Upper lobe of right lung (tissue), 1 donor: ENCODE results near the gene CCDC178. TPM values are rescaled to one million over a fixed set of nuclear protein-coding genes. Genes with fewer than 3 reads are reported as not detected.
"Not testable (repeated sequence)": the region's sequence is repeated elsewhere in the genome, so short reads cannot be mapped to it uniquely, and the experiment has no call there.

Experiments
- ATAC-seq: fragments of 200-7000 bp; cut with Tn5 transposase; one replicate; pipeline ENCODE4 v1.9.1; 2020; ENCODE audit warnings: mild to moderate bottlenecking, moderate library complexity
- DNase-seq: peaks from one replicate; pipeline ENCODE4 v3.0.0-alpha.2; 2020
- H3K27ac ChIP-seq: fragments of 200-600 bp; one replicate; pipeline ENCODE4 v1.8.0; 2022
- H3K27me3 ChIP-seq: fragments of 200-600 bp; one replicate; pipeline ENCODE4 v1.8.0; 2022; ENCODE audit warnings: mild to moderate bottlenecking
- H3K36me3 ChIP-seq: fragments of 200-600 bp; one replicate; pipeline ENCODE4 v1.8.0; 2022
- H3K4me1 ChIP-seq: fragments of 200-600 bp; one replicate; pipeline ENCODE4 v1.8.0; 2022
- H3K4me3 ChIP-seq: fragments of 200-600 bp; one replicate; pipeline ENCODE4 v1.8.0; 2022; ENCODE audit warnings: mild to moderate bottlenecking
- H3K9me3 ChIP-seq: fragments of 200-600 bp; one replicate; pipeline ENCODE4 v1.8.0; 2022
- CTCF ChIP-seq: fragments of 200-600 bp; IDR thresholded peaks from one replicate; pipeline ENCODE4 v1.8.0; 2022; ENCODE audit warnings: antibody characterized with exemption
- intact Hi-C: fragments of 100-400 bp; cut with DNase I; formaldehyde crosslinking; loops from one replicate; pipeline ENCODE4 v1.11.0; 2022
- total RNA-seq: library from RNA; stranded (reverse); fragmentation: NEBNext Ultra II Directional; extraction: Animal tissue kit (Norgen Biotek cat#: 25700); gene quantifications from one replicate; pipeline ENCODE4 v1.2.1, GENCODE V29; 2021
- donor health status: DM: no; HTN: yes; CAD: no; lungs with severe emphysema.

The CCDC178 gene
- total RNA-seq, 1 donor from 2014 or later = 2.5 TPM

- no peak overlapping the region for H3K4me3 ChIP-seq
- TF ChIP-seq CTCF = no peak
- no peaks in the 10 kb centered on the region for H3K27me3 ChIP-seq
- intact Hi-C loops = no loop called here
- ATAC-seq = no peak
- no peaks in the 10 kb centered on the region for H3K9me3 ChIP-seq
- H3K36me3 ChIP-seq = no peaks in the 10 kb centered on the region
- H3K4me1 ChIP-seq = no peaks in the 10 kb centered on the region
- DNase-seq = no peak
- H3K27ac ChIP-seq = no peak overlapping the region
Observed at GRCh38 chr18:32966141-32966540, 474.4 kb downstream of the CCDC178 start.

GRCh38 chr18:32961538-32961937 is 479.0 kb downstream of the CCDC178 start:
- no peak for TF ChIP-seq CTCF
- no peak for DNase-seq
- no peak overlapping the region for H3K4me3 ChIP-seq
- no peaks in the 10 kb centered on the region for H3K4me1 ChIP-seq
- no peak overlapping the region for H3K27ac ChIP-seq
- H3K9me3 ChIP-seq = no peaks in the 10 kb centered on the region
- no peaks in the 10 kb centered on the region for H3K36me3 ChIP-seq
- intact Hi-C loops = no loop called here
- no peaks in the 10 kb centered on the region for H3K27me3 ChIP-seq
- ATAC-seq = no peak

GRCh38 chr18:32958746-32959145 is 481.8 kb downstream of the CCDC178 start:
- no peak for TF ChIP-seq CTCF
- Histone ChIP-seq H3K27ac (no peak overlapping the region), H3K4me3 (no peak overlapping the region), H3K9me3 (no peaks in the 10 kb centered on the region), H3K36me3 (no peaks in the 10 kb centered on the region), H3K27me3 (no peaks in the 10 kb centered on the region), H3K4me1 (no peaks in the 10 kb centered on the region)
- ATAC-seq = no peak
- DNase-seq = no peak
- intact Hi-C loops = no loop called here

- no peak for TF ChIP-seq CTCF
- no peaks in the 10 kb centered on the region for H3K36me3 ChIP-seq
- no peak overlapping the region for H3K27ac ChIP-seq
- H3K4me1 ChIP-seq = no peaks in the 10 kb centered on the region
- no peaks in the 10 kb centered on the region for H3K27me3 ChIP-seq
- no peak for DNase-seq
- no peak overlapping the region for H3K4me3 ChIP-seq
- no peaks in the 10 kb centered on the region for H3K9me3 ChIP-seq
- ATAC-seq = no peak
- intact Hi-C loops = no loop called here
Observed at GRCh38 chr18:32956591-32957315, 483.8 kb downstream of the CCDC178 start.

- H3K27ac ChIP-seq, H3K4me1 ChIP-seq, ATAC-seq, H3K36me3 ChIP-seq, H3K4me3 ChIP-seq, H3K9me3 ChIP-seq, DNase-seq, intact Hi-C loops, H3K27me3 ChIP-seq: not testable (repeated sequence)
Observed at GRCh38 chr18:32952318-32952717, 488.2 kb downstream of the CCDC178 start.

- H3K36me3 ChIP-seq = no peaks in the 10 kb centered on the region
- no peak for TF ChIP-seq CTCF
- no peaks in the 10 kb centered on the region for H3K27me3 ChIP-seq
- no peak overlapping the region for H3K27ac ChIP-seq
- intact Hi-C loops = no loop called here
- H3K9me3 ChIP-seq = no peaks in the 10 kb centered on the region
- H3K4me1 ChIP-seq = no peaks in the 10 kb centered on the region
- ATAC-seq = no peak
- DNase-seq = no peak
- no peak overlapping the region for H3K4me3 ChIP-seq
Observed at GRCh38 chr18:32937597-32937996, 502.9 kb downstream of the CCDC178 start.
